ENCODE data around the gene ACOD1.

DNA sequence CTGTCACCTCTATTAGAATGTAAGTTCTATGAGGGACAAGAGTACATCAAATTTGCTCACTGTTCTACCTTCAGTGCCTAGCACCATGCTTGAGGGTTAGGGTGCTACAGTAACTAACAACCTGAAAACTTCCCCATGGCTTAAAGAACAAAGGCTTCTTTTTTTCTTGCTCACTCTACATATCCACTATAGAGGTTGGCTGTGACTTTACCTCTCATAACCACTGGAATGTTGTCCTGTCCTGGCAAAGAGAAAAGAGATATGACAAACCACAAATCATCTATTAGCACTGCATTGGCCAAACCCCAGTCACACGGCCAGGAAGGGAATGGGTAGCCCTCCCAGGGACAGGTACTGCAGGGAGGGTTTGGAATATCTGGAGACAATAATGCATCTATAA is 23.2 kb upstream of the ACOD1 start:
- TF ChIP-seq, protein P1, sequence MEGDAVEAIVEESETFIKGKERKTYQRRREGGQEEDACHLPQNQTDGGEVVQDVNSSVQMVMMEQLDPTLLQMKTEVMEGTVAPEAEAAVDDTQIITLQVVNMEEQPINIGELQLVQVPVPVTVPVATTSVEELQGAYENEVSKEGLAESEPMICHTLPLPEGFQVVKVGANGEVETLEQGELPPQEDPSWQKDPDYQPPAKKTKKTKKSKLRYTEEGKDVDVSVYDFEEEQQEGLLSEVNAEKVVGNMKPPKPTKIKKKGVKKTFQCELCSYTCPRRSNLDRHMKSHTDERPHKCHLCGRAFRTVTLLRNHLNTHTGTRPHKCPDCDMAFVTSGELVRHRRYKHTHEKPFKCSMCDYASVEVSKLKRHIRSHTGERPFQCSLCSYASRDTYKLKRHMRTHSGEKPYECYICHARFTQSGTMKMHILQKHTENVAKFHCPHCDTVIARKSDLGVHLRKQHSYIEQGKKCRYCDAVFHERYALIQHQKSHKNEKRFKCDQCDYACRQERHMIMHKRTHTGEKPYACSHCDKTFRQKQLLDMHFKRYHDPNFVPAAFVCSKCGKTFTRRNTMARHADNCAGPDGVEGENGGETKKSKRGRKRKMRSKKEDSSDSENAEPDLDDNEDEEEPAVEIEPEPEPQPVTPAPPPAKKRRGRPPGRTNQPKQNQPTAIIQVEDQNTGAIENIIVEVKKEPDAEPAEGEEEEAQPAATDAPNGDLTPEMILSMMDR (IDR thresholded peaks at IDR 0.05), result no peak
- TF ChIP-seq POLR2A (IDR thresholded peaks at IDR 0.05), result no peak
